CD4-positive, alpha-beta T cell treated with Interleukin-15 for 4 hours (primary cell): ENCODE data around the gene PCDHA10.
"Not testable (repeated sequence)": the region's sequence is repeated elsewhere in the genome, so short reads cannot be mapped to it uniquely, and the experiment has no call there.

Source experiments
- DNase-seq: peaks from one replicate; pipeline ENCODE4 v3.0.0-alpha.2; 2020; ENCODE audit warnings: low spot score

Gene PCDHA10

DNA sequence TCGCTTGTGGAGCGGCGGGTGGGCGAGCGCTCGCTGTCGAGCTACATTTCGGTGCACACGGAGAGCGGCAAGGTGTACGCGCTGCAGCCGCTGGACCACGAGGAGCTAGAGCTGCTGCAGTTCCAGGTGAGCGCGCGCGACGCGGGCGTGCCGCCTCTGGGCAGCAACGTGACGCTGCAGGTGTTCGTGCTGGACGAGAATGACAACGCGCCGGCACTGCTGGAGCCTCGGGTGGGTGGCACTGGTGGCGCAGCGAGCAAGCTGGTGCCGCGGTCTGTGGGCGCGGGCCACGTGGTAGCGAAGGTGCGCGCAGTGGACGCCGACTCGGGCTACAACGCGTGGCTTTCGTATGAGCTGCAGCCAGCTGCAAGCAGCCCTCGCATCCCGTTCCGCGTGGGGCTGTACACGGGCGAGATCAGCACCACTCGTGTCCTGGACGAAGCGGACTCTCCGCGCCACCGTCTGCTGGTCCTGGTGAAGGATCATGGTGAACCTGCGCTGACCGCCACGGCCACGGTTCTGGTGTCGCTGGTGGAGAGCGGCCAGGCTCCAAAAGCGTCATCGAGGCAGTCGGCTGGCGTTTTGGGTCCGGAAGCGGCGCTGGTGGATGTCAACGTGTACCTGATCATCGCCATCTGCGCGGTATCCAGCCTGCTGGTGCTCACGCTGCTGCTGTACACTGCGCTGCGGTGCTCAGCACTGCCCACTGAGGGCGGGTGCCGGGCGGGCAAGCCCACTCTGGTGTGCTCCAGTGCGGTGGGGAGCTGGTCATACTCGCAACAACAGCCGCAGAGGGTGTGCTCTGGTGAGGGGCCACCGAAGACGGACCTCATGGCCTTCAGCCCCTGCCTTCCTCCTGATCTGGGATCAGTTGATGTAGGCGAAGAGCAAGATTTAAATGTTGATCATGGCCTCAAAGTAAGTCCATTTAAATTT is 12.6 kb upstream of the PCDHA10 start:
- DNase-seq, result no peak

DNA sequence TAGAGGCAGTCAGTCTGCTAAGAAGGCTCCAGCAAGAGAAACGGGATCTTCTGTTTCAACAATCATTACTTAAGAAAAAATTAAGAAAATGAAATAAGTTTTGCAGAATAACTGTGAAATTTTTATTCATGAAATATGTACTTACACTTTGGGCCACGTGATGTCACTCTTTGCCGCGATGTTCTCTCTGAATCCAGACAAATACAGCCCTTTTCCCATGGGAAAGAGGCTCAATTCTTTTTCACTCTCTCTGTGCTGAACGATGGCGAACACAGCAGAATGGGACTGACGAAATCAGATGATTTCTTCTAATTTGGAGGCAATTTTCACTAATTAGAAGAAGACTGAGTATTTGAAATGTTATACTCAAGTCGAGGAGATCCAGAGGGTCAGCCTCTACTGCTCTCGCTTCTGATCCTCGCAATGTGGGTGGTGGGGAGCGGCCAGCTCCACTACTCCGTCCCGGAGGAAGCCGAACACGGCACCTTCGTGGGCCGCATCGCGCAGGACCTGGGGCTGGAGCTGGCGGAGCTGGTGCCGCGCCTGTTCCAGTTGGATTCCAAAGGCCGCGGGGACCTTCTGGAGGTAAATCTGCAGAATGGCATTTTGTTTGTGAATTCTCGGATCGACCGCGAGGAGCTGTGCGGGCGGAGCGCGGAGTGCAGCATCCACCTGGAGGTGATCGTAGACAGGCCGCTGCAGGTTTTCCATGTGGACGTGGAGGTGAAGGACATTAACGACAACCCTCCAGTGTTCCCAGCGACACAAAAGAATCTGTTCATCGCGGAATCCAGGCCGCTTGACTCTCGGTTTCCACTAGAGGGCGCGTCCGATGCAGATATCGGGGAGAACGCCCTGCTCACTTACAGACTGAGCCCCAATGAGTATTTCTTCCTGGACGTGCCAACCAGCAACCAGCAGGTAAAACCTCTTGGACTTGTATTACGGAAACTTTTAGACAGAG is 7.3 kb upstream of the PCDHA10 start, which contains the start of gene PCDHA9:
TSS of gene PCDHA9 (plus strand) at position 244 of the 964 bp plus-strand sequence. CDS start at position 358, 114 bp downstream.
- DNase-seq, result not testable (repeated sequence)

DNA sequence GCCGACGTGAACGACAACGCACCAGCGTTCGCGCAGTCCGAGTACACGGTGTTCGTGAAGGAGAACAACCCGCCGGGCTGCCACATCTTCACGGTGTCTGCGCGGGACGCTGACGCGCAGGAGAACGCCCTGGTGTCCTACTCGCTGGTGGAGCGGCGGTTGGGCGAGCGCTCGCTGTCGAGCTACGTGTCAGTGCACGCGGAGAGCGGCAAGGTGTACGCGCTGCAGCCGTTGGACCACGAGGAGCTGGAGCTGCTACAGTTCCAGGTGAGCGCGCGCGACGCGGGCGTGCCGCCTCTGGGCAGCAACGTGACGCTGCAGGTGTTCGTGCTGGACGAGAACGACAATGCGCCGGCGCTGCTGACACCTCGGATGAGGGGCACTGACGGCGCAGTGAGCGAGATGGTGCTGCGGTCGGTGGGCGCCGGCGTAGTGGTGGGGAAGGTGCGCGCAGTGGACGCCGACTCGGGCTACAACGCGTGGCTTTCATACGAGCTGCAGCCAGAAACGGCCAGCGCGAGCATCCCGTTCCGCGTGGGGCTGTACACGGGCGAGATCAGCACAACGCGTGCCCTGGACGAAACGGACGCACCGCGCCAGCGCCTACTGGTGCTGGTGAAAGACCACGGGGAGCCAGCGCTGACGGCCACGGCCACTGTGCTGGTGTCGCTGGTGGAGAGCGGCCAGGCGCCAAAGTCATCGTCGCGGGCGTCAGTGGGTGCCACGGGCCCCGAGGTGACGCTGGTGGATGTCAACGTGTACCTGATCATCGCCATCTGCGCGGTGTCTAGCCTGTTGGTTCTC is 5.7 kb upstream of the PCDHA10 start:
- DNase-seq, result not testable (repeated sequence)

DNA sequence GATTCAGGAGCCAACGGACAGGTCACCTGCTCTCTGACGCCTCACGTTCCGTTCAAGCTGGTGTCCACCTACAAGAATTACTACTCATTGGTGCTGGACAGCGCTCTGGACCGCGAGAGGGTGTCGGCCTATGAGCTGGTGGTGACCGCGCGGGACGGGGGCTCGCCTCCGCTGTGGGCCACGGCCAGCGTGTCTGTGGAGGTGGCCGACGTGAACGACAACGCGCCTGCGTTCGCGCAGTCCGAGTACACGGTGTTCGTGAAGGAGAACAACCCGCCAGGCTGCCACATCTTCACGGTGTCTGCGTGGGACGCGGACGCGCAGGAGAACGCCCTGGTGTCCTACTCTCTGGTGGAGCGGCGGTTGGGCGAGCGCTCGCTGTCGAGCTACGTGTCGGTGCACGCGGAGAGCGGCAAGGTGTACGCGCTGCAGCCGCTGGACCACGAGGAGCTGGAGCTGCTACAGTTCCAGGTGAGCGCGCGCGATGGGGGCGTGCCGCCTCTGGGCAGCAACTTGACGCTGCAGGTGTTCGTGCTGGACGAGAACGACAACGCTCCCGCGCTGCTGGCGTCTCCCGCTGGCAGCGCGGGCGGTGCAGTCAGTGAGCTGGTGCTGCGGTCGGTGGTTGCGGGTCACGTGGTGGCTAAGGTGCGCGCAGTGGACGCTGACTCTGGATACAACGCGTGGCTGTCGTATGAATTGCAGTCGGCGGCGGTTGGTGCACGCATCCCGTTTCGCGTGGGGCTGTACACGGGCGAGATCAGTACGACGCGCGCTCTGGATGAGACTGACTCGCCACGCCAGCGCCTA is 1.7 kb downstream of the PCDHA10 start:
- no peak for DNase-seq

DNA sequence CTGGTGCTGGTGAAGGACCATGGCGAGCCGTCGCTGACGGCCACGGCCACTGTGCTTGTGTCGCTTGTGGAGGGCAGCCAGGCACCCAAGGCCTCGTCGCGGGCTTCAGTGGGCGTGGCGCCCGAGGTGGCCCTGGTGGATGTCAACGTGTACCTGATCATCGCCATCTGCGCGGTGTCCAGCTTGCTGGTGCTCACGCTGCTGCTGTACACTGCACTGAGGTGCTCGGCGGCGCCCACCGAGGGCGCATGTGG is 2.2 kb downstream of the PCDHA10 start:
- DNase-seq, result no peak

DNA sequence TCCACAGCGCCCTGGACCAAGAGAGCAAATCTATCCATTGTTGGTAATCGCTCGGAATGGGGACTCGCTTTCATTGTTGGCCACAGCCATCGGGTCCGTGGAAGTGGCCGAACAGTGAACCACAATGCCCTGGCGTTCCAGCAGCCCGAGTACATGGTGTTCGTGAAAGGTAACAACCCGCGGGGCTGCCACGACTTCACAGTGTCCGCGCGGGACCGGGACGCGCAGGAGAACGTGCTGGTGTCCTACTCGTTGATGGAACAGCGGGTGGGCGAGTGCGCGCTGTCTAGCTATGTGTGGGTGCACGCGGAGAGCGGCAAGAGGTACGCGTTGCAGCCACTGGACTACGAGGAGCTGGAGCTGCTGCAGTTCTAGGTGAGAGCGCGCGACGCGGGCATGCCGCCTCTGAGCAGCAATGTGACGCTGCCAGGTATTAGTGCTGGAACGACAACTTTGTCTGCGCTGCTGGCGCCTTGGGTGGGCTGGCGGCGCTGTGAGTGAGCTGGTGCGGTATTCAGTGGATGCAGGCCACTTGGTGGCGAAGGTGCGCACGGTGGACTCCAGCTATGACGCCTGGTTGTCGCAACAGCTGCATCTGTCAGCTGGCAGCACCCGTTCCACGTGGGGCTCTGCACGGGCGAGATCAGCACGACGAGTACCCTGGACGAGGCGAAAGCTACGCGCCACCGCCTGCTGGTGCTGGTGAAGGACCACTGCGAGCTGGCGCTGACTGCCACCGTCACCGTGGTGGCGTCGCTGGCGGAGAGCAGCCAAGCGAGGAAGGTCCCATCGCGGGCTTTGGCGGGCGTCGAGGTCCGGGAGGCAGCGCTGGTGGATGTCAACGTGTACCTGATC is 7.0 kb downstream of the PCDHA10 start:
- no peak for DNase-seq

DNA sequence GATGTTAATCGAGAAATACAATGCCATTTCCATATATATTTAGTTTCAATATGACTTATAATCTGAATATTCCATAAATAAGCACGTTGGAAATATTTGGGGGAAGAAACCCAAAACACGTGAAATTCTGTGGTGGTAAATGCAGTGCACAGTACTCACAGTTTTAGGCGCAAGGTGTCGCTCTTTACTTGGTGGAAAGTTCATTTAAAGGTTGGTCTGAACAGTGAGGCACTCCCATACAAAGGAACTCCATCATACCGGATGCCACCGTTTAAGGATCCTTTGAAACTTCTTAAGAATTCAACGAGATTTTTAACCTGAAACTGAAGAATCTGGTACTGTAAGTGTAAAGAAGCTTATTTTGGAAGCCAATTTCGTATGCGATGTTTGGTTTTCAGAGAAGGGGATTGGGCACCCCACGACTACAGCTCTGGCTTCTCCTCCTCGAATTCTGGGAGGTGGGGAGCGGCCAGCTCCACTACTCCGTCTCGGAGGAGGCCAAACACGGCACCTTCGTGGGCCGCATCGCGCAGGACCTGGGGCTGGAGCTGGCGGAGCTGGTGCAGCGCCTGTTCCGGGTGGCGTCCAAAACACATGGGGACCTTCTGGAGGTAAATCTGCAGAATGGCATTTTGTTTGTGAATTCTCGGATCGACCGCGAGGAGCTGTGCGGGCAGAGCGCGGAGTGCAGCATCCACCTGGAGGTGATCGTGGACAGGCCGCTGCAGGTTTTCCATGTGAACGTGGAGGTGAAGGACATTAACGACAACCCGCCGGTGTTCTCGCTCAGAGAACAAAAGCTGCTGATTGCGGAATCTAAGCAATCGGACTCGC is 13.2 kb downstream of the PCDHA10 start, which contains the start of gene PCDHA11:
TSS of gene PCDHA11 (plus strand) at position 237 of the 834 bp plus-strand sequence. CDS start at position 384, 147 bp downstream.
- DNase-seq, result no peak

DNA sequence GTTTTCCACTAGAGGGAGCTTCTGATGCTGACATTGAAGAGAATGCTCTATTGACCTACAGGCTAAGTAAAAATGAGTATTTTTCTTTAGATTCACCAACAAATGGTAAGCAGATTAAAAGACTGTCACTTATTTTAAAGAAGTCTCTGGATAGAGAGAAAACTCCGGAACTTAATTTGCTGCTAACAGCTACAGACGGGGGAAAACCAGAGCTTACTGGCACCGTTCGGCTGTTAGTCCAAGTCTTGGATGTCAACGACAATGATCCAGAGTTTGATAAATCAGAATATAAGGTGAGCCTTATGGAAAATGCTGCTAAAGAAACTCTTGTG is 13.8 kb downstream of the PCDHA10 start:
- no peak for DNase-seq

DNA sequence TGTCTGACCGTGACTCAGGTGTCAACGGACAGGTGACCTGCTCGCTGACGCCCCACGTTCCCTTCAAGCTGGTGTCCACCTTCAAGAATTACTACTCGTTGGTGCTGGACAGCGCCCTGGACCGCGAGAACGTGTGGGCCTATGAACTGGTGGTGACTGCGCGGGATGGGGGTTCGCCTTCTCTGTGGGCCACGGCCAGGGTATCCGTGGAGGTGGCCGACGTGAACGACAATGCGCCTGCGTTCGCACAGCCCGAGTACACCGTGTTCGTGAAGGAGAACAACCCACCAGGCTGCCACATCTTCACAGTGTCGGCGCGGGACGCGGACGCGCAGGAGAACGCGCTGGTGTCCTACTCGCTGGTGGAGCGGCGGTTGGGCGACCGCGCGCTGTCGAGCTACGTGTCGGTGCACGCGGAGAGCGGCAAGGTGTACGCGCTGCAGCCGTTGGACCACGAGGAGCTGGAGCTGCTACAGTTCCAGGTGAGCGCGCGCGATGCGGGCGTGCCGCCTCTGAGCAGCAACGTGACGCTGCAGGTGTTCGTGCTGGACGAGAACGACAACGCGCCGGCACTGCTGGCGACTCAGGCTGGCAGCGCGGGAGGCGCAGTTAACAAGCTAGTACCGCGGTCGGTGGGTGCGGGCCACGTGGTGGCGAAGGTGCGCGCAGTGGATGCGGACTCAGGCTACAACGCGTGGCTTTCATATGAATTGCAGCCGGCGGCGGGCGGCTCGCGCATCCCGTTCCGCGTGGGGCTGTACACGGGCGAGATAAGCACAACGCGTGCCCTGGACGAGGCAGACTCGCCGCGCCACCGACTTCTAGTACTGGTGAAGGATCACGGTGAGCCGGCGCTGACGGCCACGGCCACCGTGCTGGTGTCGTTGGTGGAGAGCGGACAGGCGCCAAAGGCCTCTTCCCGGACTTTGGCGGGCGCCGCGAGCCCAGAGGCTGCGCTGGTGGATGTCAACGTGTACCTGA is 14.8 kb downstream of the PCDHA10 start:
- no peak for DNase-seq

DNA sequence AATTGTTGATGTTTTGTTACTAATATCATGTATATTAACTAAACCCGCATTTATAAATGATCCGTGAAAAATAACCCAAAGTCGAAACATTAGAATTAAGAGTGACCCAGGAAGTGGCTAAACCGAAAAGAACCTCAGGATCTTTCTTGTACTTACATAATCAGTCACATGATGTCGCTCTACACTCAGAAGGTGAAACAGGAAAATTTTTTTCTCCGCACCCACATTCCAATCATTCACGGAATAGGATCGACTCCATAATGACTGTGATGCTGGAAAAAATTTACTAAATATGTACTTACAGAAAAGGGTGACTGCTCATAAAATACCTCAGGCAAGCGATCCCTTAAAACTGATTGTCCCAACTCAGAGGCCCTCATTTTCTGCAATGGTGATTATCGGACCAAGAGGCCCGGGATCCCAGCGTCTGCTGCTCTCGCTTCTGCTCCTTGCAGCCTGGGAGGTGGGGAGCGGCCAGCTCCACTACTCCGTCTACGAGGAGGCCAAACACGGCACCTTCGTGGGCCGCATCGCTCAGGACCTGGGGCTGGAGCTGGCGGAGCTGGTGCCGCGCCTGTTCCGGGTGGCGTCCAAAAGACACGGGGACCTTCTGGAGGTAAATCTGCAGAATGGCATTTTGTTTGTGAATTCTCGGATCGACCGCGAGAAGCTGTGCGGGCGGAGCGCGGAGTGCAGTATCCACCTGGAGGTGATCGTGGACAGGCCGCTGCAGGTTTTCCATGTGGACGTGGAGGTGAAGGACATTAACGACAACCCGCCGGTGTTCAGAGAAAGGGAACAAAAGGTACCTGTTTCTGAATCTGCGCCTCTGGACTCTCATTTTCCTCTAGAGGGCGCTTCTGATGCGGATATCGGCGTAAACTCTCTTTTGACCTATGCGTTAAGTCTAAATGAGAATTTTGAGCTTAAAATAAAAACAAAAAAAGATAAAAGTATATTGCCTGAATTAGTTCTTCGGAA is 19.7 kb downstream of the PCDHA10 start, which contains the start of gene PCDHA12:
TSS of gene PCDHA12 (plus strand) at position 224 of the 981 bp plus-strand sequence. CDS start at position 389, 165 bp downstream.
- no peak for DNase-seq

DNA sequence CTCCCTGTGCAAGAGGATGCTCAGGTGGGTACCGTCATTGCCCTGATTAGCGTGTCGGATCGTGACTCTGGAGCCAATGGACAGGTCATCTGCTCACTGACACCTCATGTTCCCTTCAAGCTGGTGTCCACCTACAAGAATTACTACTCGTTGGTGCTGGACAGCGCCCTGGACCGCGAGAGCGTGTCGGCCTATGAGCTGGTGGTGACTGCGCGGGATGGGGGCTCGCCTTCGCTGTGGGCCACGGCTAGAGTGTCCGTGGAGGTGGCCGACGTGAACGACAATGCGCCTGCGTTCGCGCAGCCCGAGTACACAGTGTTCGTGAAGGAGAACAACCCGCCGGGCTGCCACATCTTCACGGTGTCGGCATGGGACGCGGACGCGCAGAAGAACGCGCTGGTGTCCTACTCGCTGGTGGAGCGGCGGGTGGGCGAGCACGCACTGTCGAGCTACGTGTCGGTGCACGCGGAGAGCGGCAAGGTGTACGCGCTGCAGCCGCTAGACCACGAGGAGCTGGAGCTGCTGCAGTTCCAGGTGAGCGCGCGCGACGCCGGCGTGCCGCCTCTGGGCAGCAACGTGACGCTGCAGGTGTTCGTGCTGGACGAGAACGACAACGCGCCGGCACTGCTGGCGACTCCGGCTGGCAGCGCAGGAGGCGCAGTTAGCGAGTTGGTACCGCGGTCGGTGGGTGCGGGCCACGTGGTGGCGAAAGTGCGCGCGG is 21.0 kb downstream of the PCDHA10 start:
- not testable (repeated sequence) for DNase-seq

DNA sequence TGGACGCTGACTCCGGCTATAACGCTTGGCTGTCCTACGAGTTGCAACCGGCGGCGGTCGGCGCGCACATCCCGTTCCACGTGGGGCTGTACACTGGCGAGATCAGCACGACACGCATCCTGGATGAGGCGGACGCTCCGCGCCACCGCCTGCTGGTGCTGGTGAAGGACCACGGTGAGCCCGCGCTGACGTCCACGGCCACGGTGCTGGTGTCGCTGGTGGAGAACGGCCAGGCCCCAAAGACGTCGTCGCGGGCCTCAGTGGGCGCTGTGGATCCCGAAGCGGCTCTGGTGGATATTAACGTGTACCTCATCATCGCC is 21.5 kb downstream of the PCDHA10 start:
- no peak for DNase-seq

DNA sequence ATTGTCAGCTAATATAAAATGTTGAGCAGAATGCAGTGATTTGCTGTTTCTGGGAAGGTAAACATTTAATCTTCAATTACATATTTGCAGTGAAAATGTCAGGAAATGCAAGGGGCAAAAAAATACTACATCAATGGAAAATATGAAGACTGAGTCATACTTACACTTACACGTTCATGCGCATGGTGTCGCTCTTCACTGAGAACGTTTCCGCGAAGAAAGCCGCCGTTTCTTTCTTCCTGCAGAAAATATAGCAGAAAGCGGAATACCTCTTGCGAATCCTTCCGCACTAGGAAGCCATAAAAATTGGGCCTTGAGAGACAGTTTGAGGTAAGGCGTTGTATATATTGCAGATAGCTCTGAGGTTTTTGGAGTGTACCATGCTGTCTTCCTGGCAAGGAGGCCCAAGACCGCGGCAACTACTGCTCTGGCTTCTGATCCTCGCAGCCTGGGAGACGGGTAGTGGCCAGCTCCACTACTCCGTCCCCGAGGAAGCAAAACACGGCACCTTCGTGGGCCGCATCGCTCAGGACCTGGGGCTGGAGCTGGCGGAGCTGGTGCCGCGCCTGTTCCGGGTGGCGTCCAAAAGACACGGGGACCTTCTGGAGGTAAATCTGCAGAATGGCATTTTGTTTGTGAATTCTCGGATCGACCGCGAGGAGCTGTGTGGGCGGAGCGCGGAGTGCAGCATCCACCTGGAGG is 26.3 kb downstream of the PCDHA10 start, which contains the start of gene PCDHA13:
TSS of gene PCDHA13 (plus strand) at position 236 of the 702 bp plus-strand sequence. CDS start at position 381, 145 bp downstream.
- DNase-seq, result no peak

DNA sequence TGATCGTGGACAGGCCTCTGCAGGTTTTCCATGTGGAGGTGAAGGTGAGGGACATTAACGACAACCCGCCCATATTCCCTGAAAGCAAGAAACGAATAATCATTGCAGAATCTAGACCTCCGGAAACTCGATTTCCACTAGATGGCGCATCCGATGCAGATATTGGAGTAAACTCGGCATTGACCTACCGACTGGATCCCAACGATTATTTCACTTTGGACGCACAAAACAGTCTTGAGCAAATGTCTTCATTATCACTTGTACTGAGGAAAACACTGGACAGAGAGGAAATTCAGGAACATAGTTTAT is 26.8 kb downstream of the PCDHA10 start:
- no peak for DNase-seq

DNA sequence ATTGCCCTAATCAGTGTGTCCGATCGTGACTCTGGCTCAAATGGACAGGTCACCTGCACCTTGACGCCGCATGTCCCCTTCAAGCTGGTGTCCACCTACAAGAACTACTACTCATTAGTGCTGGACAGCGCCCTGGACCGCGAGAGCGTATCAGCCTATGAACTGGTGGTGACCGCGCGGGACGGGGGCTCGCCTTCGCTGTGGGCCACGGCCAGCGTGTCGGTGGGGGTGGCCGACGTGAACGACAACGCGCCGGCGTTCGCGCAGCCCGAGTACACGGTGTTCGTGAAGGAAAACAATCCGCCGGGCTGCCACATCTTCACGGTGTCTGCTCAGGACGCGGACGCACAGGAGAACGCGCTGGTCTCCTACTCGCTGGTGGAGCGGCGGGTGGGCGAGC is 27.7 kb downstream of the PCDHA10 start:
- DNase-seq, result no peak
